Measurements from ENCODE around the gene ACTG1.
A peak's percentile ranks its signal among the peaks of the same experiment; 100 is the strongest.

ACTG1 gene

DNA sequence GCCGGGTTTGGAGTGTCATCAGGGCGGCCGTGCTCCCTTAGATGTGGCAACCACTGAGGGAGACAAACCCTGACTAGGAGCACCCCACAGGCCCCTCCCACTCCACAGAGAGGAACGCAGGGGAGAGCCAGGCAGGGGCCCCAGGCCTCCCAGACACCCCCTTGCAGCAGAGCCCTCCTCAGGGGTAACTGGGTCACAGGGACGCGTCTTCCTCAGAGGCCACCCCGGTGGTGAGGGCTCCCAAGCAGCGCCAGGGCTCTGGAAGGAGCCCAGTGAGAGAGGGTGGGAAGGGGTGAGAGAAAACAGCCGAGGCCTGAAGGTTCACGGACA is 26.9 kb upstream of the ACTG1 start:
- Histone ChIP-seq H3K4me1 (peaks cover 36% of the 10 kb centered on the region), H3K27ac (no peak overlapping the region), H4K20me1 (peaks cover 43% of the 10 kb centered on the region), H3K27me3 (peaks cover 18% of the 10 kb centered on the region), H3K4me2 (no peak overlapping the region), H3K36me3 (peaks cover 63% of the 10 kb centered on the region), H3K9ac (no peak overlapping the region), H3K9me3 (no peaks in the 10 kb centered on the region), H3K4me3 (no peak overlapping the region)
- no peak for TF ChIP-seq Cebpa-rat (IDR thresholded peaks at IDR 0.05)

DNA sequence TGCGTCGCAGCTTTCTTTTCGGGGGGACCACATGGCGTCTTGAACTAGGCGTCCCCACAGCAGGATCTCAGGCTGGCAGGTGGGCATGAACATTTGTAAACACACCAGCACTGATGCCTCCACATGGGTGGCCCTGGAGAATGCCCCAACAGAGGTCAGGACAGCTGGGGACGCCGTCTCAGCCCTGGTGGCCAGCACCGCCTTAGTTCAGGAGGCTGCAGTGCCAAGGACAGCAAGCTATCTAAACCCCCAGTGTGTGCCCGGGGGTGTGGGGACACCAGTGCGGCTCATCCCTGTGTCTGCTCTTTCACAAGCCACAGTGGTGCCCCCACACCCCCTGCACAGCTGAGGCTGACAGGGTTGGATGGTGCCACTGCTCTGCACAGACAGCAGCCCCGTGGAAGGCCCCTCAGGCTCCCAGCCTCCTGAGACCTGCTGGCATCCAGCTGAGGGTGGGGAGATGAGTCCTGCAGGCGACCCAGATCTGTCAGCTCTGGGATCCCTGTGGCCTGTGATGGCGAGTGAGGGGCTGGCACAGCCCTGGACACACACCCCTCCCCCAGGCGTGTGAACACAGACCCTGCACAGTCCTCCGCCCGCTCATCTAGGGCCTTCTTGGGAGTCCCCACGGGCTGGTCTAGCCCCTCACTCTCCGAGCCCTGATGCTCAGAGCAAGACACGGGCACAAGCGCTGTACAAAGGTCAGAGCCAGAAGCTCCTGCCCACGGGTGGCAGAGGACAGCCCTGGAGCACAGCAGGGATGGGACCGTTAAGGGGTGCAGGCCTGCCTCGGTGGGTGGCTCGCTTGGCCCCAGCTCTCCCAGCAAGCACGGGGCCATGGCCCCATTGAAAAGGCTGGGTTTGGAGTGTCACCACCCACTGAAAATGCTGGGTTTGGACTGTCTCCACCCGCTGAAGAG is 26.3 kb upstream of the ACTG1 start:
- TF ChIP-seq Cebpa-rat (IDR thresholded peaks at IDR 0.05) = no peak
- H3K4me3 ChIP-seq = no peak overlapping the region
- 0 out of 2 replicates have a peak overlapping the region, but pooled peaks have one; percentile 10 for H3K9ac ChIP-seq
- H3K9me3 ChIP-seq = no peaks in the 10 kb centered on the region
- H3K4me1 ChIP-seq = peaks cover 42% of the 10 kb centered on the region
- H3K27ac ChIP-seq = 0 out of 2 replicates have a peak overlapping the region, but pooled peaks have one; percentile 44
- peaks cover 56% of the 10 kb centered on the region for H3K36me3 ChIP-seq
- peaks cover 18% of the 10 kb centered on the region for H3K27me3 ChIP-seq
- peaks cover 43% of the 10 kb centered on the region for H4K20me1 ChIP-seq
- H3K4me2 ChIP-seq = peak overlapping the region; percentile 63

DNA sequence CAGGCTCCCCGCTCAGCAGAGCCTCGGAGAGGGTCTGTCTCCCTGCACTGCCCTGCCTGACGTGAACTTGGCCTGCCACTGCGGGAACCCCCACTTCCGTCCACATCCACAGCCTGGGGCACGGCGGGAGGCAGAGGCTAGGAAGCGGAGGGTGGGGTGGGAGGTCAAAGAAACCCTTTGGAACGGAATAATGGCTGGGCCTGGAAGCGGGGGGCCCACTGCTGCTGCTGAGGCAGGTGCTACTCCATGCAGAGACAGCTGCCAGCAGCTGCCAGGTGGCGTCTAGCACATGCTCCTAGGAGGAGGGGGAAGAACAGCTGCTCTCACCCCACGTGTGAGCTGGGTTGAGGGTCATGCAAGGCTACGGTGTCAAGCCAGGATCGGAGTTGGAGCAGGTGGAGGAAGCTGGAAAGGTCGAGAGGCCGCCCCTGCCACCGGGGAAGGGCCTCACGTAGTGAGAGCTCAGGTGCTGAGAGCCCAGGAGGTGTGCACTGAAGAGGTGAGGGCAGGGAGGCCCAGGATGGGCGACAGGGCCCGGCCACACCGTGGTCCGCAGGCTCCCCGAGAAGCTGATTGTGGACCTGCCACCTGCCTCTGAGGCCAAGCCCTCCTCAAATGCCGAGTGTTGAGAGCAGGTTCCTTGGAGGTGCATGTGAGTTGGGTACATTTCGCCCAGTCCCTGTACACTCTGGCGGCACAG is 25.4 kb upstream of the ACTG1 start:
- H3K27ac ChIP-seq = 0 out of 2 replicates have a peak overlapping the region, but pooled peaks have one; percentile 44

DNA sequence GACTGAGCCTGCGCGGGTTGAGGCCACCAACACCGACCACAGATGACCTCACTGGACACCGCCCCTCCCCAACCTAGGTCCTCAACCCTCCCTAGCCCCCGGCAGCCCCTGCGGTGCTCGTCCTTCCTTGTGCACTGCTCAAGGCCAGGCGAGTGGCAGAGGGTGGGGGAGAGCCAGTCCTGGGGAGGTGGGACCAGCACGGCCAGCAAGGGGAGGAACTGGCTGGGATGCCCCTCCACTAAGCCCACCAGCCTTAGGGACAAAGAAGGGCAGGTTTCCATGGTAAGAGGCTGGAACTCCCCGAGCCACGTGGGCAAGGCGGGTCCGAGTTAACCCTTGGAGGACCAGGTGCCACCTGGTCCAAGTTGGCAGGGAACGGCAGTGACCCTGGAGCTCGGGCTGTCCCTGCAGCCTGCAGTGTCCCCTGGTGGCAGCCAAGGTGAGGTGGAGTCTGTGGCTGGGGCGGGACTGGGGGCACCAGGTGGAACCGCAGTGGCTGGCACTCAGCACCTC is 24.8 kb upstream of the ACTG1 start:
- H3K4me2 ChIP-seq = peak overlapping the region; percentile 63
- H3K9me3 ChIP-seq = no peaks in the 10 kb centered on the region
- peaks cover 18% of the 10 kb centered on the region for H3K27me3 ChIP-seq
- H3K36me3 ChIP-seq = peaks cover 41% of the 10 kb centered on the region
- H3K9ac ChIP-seq = no peak overlapping the region
- no peak for TF ChIP-seq Cebpa-rat (IDR thresholded peaks at IDR 0.05)
- H3K27ac ChIP-seq = 0 out of 2 replicates have a peak overlapping the region, but pooled peaks have one; percentile 44
- peaks cover 50% of the 10 kb centered on the region for H3K4me1 ChIP-seq
- peaks cover 55% of the 10 kb centered on the region for H4K20me1 ChIP-seq
- H3K4me3 ChIP-seq = no peak overlapping the region

More for the DNA sequence above, 25.4 kb upstream of the ACTG1 start:
- Histone ChIP-seq H3K36me3 (peaks cover 47% of the 10 kb centered on the region), H3K27me3 (peaks cover 18% of the 10 kb centered on the region), H3K4me3 (no peak overlapping the region), H3K9me3 (no peaks in the 10 kb centered on the region), H3K9ac (no peak overlapping the region), H3K4me1 (peaks cover 48% of the 10 kb centered on the region), H4K20me1 (peaks cover 51% of the 10 kb centered on the region), H3K4me2 (peak overlapping the region; percentile 63)
- TF ChIP-seq Cebpa-rat (IDR thresholded peaks at IDR 0.05) = no peak

DNA sequence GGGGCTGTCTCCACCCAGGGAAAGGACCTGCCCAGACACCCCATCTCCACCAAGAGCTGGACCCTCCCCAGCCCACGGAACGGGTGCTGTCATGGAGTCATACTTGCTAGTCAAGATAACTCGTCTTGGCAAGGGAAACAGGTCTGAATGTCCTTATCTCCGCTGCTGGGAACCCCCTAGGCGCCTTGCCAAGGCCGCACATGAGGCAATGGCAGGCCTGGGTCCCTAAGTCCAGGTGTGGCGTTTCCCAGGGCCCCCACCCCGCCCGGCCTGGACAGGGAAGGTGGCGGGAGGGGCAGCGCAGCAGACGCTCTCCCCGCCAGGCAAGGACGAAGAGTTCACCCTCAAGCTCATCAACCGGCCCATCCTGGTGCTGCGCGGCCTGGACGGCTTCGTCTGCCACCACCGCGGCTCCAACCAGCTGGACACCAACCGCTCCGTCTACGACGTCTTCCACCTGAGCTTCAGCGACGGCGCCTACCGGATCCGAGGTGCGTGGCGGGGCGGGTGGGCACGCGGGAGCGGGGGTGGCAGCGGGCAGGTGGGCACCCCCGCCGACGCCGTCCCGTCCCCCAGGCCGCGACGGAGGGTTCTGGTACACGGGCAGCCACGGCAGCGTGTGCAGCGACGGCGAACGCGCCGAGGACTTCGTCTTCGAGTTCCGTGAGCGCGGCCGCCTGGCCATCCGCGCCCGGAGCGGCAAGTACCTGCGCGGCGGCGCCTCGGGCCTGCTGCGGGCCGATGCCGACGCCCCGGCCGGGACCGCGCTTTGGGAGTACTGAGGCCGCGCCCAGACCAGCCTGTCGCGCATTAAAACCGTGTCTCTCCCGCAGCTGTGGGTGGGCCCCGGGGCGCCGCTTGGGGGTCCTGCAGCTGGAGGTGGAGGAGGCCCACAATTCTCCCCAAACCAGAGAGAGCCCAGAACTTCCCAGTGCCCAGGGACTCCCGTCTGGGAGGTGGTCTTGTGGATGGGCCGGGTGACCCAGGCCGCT is 24.0 kb upstream of the ACTG1 start:
- Histone ChIP-seq H3K9me3 (0 out of 2 replicates have a peak, but pooled peaks cover 4% of the 10 kb centered on the region), H3K4me3 (no peak overlapping the region), H3K4me1 (peaks cover 50% of the 10 kb centered on the region), H3K27ac (no peak overlapping the region), H4K20me1 (peaks cover 55% of the 10 kb centered on the region), H3K9ac (no peak overlapping the region), H3K27me3 (peaks cover 18% of the 10 kb centered on the region), H3K4me2 (no peak overlapping the region), H3K36me3 (peaks cover 36% of the 10 kb centered on the region)
- no peak for TF ChIP-seq Cebpa-rat (IDR thresholded peaks at IDR 0.05)

DNA sequence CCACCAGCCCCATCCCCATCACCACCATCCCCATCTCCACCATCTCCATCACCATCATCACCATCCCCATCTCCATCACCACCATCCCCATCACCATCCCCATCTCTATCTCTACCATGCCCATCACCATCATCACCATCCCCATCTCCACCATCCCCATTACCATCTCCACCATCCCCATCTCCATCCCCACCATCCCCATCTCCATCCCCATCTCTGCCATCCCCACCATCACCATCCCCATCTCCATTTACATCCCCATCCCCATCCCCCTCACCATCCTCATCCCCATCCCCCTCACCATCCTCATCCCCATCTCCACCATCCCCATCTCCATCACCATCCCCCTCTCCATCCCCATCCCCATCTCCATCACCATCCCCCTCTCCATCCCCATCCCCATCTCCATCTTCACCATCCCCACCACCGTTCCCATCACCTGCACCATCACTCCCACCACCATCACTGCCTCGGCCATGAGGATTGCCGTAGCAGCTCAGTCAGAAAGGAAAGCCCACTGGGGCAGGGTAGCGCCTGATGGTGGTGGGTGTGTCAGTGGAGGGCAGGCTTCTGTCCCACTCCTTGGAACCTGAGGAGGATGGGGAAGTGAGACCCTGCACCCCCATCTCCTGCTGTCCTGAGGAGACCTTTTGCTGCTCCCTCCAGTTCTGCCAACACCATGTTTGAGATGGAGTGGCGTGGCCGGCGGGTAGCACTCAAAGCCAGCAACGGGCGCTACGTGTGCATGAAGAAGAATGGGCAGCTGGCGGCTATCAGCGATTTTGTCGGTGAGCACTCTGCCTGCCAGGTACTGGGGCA is 23.1 kb upstream of the ACTG1 start:
- Histone ChIP-seq H3K4me3 (no peak overlapping the region), H3K9me3 (0 out of 2 replicates have a peak, but pooled peaks cover 7% of the 10 kb centered on the region), H3K27ac (no peak overlapping the region), H3K27me3 (peaks cover 18% of the 10 kb centered on the region), H4K20me1 (peaks cover 55% of the 10 kb centered on the region), H3K9ac (no peak overlapping the region), H3K36me3 (peaks cover 27% of the 10 kb centered on the region), H3K4me2 (no peak overlapping the region), H3K4me1 (peaks cover 52% of the 10 kb centered on the region)
- no peak for TF ChIP-seq Cebpa-rat (IDR thresholded peaks at IDR 0.05)

DNA sequence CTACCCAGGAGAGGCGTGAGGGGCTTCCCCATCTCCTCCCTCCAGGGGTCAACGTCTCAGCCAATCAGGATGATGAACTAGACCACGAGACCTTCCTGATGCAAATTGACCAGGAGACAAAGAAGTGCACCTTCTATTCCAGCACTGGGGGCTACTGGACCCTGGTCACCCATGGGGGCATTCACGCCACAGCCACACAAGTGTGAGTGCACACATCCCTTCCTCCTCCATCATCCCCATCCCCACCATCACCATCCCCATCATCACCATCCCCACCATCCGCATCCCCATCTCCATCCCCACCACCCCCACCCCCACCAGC is 22.4 kb upstream of the ACTG1 start:
- TF ChIP-seq Cebpa-rat (IDR thresholded peaks at IDR 0.05) = no peak
- H3K4me2 ChIP-seq = peak overlapping the region; percentile 80

More for the DNA sequence above, 22.4 kb upstream of the ACTG1 start:
- H3K9ac ChIP-seq = peak overlapping the region; percentile 53
- H3K27me3 ChIP-seq = peaks cover 23% of the 10 kb centered on the region
- H3K4me3 ChIP-seq = no peak overlapping the region
- H3K4me1 ChIP-seq = peaks cover 59% of the 10 kb centered on the region
- H3K27ac ChIP-seq = peak overlapping the region; percentile 64
- H3K9me3 ChIP-seq = 0 out of 2 replicates have a peak, but pooled peaks cover 7% of the 10 kb centered on the region
- peaks cover 20% of the 10 kb centered on the region for H3K36me3 ChIP-seq
- peaks cover 55% of the 10 kb centered on the region for H4K20me1 ChIP-seq

Data from BLaER1 (cell line).